ENCODE data around the gene MTIF2. TPM values are rescaled to one million over a fixed set of nuclear protein-coding genes. Genes with fewer than 3 reads are reported as not detected.

The MTIF2 gene
- total RNA-seq: 27.4 and 31.2 TPM in 2 replicates

GRCh38 chr2:55268907-55269644 lies at the start of gene MTIF2:
MTIF2 (minus strand) TSS chr2:55269231; CDS start chr2:55263858, 5,373 bp downstream.

GRCh38 chr2:55232084-55232862 lies 36.8 kb downstream of the MTIF2 start, which contains the start of the genes CLHC1 and RPS27A:
CLHC1 (minus strand) TSS chr2:55232293; CDS start chr2:55222411, 9,882 bp downstream.
RPS27A (plus strand) TSS chr2:55232688; CDS start chr2:55232825, 137 bp downstream.

Other genes with a start within 250 kb of the MTIF2 start
- 209 and 226 TPM in 2 replicates for gene RTN4, start 218.8 kb downstream of the MTIF2 start, total RNA-seq
- 0.74 and 1.6 TPM in 2 replicates for gene CLHC1, start 36.9 kb downstream of the MTIF2 start, total RNA-seq
- gene RPS27A, start 36.5 kb downstream of the MTIF2 start, total RNA-seq: 2,571 and 3,368 TPM in 2 replicates
- gene CCDC88A, start 150.6 kb upstream of the MTIF2 start, total RNA-seq: 13.8 and 24.8 TPM in 2 replicates

Data from airway epithelial cell (primary cell).